IPS-NIHi11 (cell line): ENCODE data around the gene H2BW2.
"Not testable (repeated sequence)": the region's sequence is repeated elsewhere in the genome, so short reads cannot be mapped to it uniquely, and the experiment has no call there.

ENCODE experiments used
- DNase-seq: peaks from one replicate; pipeline ENCODE4 v3.0.0; 2012; ENCODE audit warnings: mixed read lengths, low spot score

Gene H2BW2

GRCh38 chrX:104039689-104040505 is at the start of gene H2BW2:
Gene H2BW2, plus strand, starts transcription at chrX:104039956. Its CDS starts 39 bp downstream, at chrX:104039995.
- no peak for DNase-seq

DNA sequence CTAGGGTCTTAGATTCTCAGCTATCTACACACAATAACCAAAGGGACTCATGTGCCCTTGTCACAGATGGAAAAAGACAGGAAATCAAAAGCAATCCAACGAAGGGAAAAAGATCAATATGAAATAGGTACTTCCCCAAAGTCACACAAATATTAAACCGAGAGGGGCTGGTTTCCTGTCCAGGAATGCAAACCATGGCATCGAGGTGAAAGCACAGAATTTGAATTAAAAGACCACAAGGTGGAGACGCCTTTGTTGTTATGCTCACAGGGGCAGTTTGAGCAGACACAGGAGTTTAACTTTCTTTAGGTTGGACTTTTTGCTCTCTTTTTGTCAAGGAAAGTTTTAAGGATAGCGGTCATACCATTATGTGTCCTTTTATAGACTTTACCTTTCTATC is 40.5 kb upstream of the H2BW2 start:
- DNase-seq: no peak

- no peak for DNase-seq
Measured at GRCh38 chrX:104008831-104009230, 30.9 kb upstream of the H2BW2 start.

- no peak for DNase-seq
Measured at GRCh38 chrX:104013158-104013557, 26.6 kb upstream of the H2BW2 start.

DNA sequence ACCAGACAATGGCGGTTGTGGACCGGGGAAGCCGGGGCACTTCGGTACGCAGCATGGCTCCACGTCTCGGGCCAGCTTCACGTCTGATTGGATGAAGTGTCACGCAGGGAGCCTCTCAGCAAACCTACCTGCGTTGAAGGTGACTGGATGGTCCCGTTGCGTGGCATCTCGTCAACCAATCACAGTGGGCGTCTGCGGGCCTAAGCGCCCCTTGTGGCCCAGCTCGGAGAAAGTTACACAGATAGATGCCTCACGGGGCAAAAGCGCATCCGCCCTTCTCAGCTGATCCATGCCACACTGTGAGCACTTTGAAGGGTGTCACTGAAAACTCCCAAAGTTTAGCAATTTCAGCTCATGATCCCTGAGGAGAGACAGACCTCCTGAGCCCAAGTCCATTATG is 26.1 kb upstream of the H2BW2 start, which contains the start of gene H2BW1:
Gene H2BW1, minus strand, starts transcription at position 103 of the 400 bp plus-strand sequence. CDS start 132 bp downstream, outside the sequence.
- peak; percentile 7 for DNase-seq

GRCh38 chrX:104015576-104015975 is 24.2 kb upstream of the H2BW2 start:
- not testable (repeated sequence) for DNase-seq

- DNase-seq: no peak
Measured at GRCh38 chrX:104018126-104018525, 21.6 kb upstream of the H2BW2 start.

DNA sequence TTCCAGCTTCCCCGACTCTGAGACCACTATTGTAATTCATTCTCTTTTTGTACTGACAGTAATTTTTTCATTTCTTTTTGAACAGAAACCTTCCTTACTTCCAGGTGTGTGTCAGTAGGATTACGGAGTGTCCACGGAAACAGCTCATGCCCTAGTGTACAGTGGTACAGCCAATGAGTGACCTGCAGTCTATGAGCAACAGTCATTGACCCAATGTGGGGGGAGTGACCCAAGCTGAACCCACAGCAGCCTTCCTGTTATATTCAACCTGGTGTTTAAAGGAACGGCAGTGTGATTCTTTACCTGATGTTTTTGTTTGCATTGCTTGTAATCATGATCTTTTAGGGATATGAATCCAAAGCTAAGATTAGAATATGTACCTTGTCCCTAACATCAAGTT is 1.2 kb downstream of the H2BW2 start:
- DNase-seq: no peak

DNA sequence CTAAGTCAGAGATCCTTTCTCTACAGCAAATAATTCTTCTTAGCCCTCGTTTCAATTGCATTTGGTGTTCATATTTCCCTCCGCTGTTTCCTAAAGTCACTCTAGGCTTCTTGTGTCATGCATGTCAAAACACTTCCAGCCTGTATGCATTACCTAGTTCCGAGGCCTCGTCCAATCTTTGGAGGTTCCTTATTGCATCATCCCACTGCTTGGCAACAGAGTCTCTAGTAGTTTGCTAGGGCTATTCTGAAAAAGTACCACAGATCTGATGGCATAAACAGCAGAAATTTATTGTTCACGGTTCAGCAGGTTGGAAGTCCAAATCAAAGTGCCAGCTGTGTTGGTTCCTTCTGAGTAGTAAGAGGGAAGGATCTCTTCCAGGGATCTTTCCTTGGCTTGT is 5.9 kb downstream of the H2BW2 start:
- DNase-seq: no peak

DNA sequence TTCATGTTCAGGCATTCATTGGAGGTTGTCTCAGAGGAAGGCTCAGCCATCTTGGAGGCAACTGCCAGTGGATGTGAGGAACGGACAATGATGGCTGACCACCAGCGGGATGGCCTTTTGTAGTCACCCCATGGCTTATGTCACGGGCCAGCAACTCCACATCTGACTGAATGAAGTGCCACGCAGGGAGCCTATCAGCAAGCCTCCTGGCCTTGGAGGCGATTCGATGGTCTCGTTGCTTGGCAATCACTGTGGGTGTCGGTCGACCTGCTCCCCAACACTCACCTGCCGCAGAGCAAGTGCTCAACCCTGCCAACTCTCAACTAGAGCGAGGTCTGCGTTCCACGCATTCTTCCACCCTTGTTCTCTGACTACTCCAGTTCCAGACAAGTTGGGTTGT is 7.4 kb downstream of the H2BW2 start:
- no peak for DNase-seq

DNA sequence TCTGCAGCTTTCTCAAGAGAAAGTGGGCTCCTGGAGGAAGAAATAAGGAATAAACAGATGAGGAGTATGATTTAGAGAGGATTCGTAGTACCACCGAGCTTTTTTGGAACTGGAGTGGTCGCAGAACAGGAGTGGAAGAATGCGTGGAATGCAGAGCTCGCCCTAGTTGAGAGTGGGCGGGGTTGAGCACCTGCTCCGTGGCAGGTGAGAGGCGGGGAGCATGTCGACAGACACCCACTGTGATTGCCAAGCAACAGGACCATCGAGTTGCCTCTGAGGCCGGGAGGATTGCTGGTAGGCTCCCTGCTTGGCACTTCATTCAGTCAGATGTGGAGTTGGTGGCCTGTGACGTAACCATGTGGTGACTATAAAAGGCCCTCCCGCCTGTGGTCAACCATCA is 15.2 kb downstream of the H2BW2 start:
- DNase-seq: not testable (repeated sequence)

GRCh38 chrX:104062636-104063035 is 22.9 kb downstream of the H2BW2 start:
- DNase-seq: not testable (repeated sequence)

DNA sequence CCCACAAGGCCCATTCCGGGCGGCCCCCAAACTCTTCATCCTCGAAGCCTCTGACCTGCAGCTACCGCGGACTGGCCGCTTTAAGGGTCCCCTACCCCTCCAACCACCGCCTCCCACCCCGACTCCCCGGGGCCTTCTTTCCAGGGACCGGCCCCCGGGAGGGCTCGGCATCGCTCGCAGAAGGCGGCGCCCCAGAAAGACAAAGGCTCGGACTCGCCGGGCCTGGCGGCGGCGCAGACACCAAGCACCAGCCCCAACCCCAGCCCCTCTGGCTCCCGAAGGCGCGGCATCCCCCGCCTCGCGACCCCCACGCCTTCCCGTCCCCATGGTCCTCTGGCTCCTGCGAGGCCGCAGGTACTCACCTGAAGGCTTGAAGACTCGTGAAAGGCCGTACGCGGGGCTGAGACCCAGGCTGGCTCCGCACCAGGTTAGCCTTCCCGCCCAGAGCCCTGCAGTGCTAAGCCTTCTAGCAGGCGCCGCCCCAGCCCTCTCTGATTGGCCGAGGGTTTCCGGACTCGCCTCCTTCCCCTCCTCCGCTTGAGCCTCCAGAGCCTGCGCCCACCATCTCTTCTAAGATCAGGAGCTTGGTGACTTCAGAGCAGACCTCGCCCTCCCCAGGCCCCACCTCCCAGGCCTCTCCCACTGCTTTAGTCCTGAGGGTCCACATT is 36.2 kb downstream of the H2BW2 start, which contains the start of gene TMSB15C:
Gene TMSB15C, minus strand, starts transcription at position 459 of the 668 bp plus-strand sequence.
- DNase-seq: not testable (repeated sequence)

DNA sequence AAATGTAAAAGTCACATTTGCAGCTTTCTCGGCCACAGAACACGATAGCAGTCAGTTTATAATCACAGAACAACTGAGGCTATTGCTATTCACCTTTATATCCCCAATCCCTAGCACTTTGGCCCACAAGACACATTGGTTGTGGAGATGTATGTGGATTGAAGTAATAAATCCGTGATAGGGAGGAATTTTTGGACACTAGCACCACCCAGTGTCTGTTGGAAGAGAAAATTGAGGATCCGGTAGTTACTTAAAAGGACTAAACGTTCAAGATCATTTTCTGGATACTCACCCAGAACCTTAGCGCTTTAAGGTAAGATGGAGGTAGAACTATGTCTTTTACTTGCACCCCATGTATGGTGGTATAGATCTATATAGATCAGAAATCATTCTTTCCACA is 38.1 kb downstream of the H2BW2 start:
- DNase-seq: not testable (repeated sequence)

GRCh38 chrX:104084063-104084462 is 44.3 kb downstream of the H2BW2 start:
- no peak for DNase-seq

GRCh38 chrX:104084534-104085277 is 45.0 kb downstream of the H2BW2 start:
- DNase-seq: no peak

DNA sequence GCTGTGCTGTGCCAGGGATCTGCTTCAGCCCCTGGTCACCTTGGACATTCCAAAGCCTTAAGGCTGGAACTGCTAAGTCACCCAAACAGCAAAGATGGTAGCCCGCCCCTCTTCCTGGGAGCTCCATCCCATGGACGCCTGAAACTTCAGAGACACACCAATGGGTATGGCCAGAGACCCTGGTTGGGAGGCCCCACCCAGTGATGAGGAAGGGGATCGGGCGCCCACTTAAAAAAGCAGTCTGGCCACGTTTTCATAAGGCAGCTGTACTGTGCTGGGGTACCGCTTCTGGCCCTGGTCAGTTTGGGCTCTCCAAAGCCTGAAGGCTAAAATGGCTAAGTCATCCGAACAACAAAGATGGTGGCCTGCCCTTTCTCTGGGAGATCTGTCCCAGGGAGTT is 45.7 kb downstream of the H2BW2 start:
- DNase-seq: no peak

- no peak for DNase-seq
Measured at GRCh38 chrX:104085919-104086318, 46.2 kb downstream of the H2BW2 start.
